ENCODE results near the gene ATP2A2. TPM values are rescaled to one million over a fixed set of nuclear protein-coding genes. Genes with fewer than 3 reads are reported as not detected.
"Not testable (repeated sequence)": the region's sequence is repeated elsewhere in the genome, so short reads cannot be mapped to it uniquely, and the experiment has no call there.

The ATP2A2 gene
- total RNA-seq, 6 experiments from 2014 or later: 95.6 to 155 (median 113) TPM

- H3K4me3 ChIP-seq: no peak overlapping the region
- WGBS (ENCODE audit: insufficient coverage, low coverage, low lambda C conversion rate, missing lambda C conversion rate): 77% methylated on average over 4 of the region's 7 CpGs
- H3K9me3 ChIP-seq: no peaks in the 10 kb centered on the region
- TF ChIP-seq POLR2A (IDR thresholded peaks at IDR 0.05): no peak
- no peak for TF ChIP-seq CTCF (IDR thresholded peaks at IDR 0.05)
- intact Hi-C loops (cut with DNase I): no loop called here
- ATAC-seq (peak in 1 of 4 donors; percentile 16), DNase-seq (no peak)
- H3K27ac ChIP-seq: no peak overlapping the region
- peaks cover 0 to 42% (median 13%) of the 10 kb centered on the region in 4 donors for H3K36me3 ChIP-seq
- H3K27me3 ChIP-seq: no peaks in the 10 kb centered on the region
- no peaks in the 10 kb centered on the region for H3K4me1 ChIP-seq
Observed at GRCh38 chr12:110372056-110372425, 91.0 kb downstream of the ATP2A2 start.

GRCh38 chr12:110373025-110373424 is 92.0 kb downstream of the ATP2A2 start:
- intact Hi-C loops (cut with DNase I): no loop called here
- DNase-seq (no peak), ATAC-seq (no peak)
- no peak overlapping the region for H3K4me3 ChIP-seq
- no peaks in the 10 kb centered on the region for H3K27me3 ChIP-seq
- no peaks in the 10 kb centered on the region for H3K4me1 ChIP-seq
- peaks cover 0 to 52% (median 13%) of the 10 kb centered on the region in 4 donors for H3K36me3 ChIP-seq
- no peaks in the 10 kb centered on the region for H3K9me3 ChIP-seq
- no peak overlapping the region for H3K27ac ChIP-seq
- TF ChIP-seq POLR2A (IDR thresholded peaks at IDR 0.05) (no peak), CTCF (IDR thresholded peaks at IDR 0.05) (no peak)
- WGBS (ENCODE audit: insufficient coverage, low coverage, low lambda C conversion rate, missing lambda C conversion rate): 69% methylated on average over 4 of the region's 4 CpGs

- no peaks in the 10 kb centered on the region for H3K27me3 ChIP-seq
- no peaks in the 10 kb centered on the region for H3K4me1 ChIP-seq
- no peaks in the 10 kb centered on the region for H3K9me3 ChIP-seq
- intact Hi-C loops (cut with DNase I): no loop called here
- no peak overlapping the region for H3K4me3 ChIP-seq
- H3K36me3 ChIP-seq: peaks cover 0 to 56% (median 15%) of the 10 kb centered on the region in 4 donors
- DNase-seq: no peak
- H3K27ac ChIP-seq: no peak overlapping the region
- no peak for TF ChIP-seq CTCF (IDR thresholded peaks at IDR 0.05)
- no peak for TF ChIP-seq POLR2A (IDR thresholded peaks at IDR 0.05)
- no peak for ATAC-seq
- 40% methylated on average over 1 of the region's 2 CpGs for WGBS (ENCODE audit: insufficient coverage, low coverage, low lambda C conversion rate, missing lambda C conversion rate)
Observed at GRCh38 chr12:110373425-110373824, 92.4 kb downstream of the ATP2A2 start.

GRCh38 chr12:110373962-110374611 is 93.0 kb downstream of the ATP2A2 start:
- 82% methylated on average over 4 of the region's 13 CpGs for WGBS (ENCODE audit: insufficient coverage, low coverage, low lambda C conversion rate, missing lambda C conversion rate)
- DNase-seq: no peak
- no peak for ATAC-seq
- H3K4me1 ChIP-seq: no peaks in the 10 kb centered on the region
- H3K27ac ChIP-seq: no peak overlapping the region
- TF ChIP-seq POLR2A (IDR thresholded peaks at IDR 0.05) (no peak), CTCF (IDR thresholded peaks at IDR 0.05) (no peak)
- H3K9me3 ChIP-seq: no peaks in the 10 kb centered on the region
- no peaks in the 10 kb centered on the region for H3K27me3 ChIP-seq
- H3K36me3 ChIP-seq: peaks cover 0 to 63% (median 15%) of the 10 kb centered on the region in 4 donors
- intact Hi-C loops (cut with DNase I): no loop called here
- no peak overlapping the region for H3K4me3 ChIP-seq

- ATAC-seq; H3K9me3 ChIP-seq; DNase-seq; intact Hi-C loops (cut with DNase I); H3K27me3 ChIP-seq; H3K27ac ChIP-seq; H3K4me1 ChIP-seq; H3K4me3 ChIP-seq: not testable (repeated sequence)
- WGBS (ENCODE audit: insufficient coverage, low coverage, low lambda C conversion rate, missing lambda C conversion rate): 93% methylated on average over 13 of the region's 17 CpGs
- peaks cover 0 to 95% (median 27%) of the 10 kb centered on the region in 4 donors for H3K36me3 ChIP-seq
Observed at GRCh38 chr12:110378131-110378790, 97.2 kb downstream of the ATP2A2 start.

Data from right lobe of liver (tissue), 6 donors.